Mesenchymal stem cell (in vitro differentiated cells and primary cell): ENCODE data around the gene CEMIP.
A peak's percentile ranks its signal among the peaks of the same experiment; 100 is the strongest.

ENCODE experiments used
- DNase-seq: peaks from one replicate; pipeline ENCODE4 v3.0.0-alpha.2; 2013
- H2AFZ ChIP-seq: one replicate; pipeline ENCODE4 v1.6.1; 2013; ENCODE audit warnings: low read depth, mild to moderate bottlenecking, control low read depth, inconsistent platforms, low read length, moderate library complexity
- H2AK5ac ChIP-seq: 2 replicates; pipeline ENCODE4 v1.6.1; 2013; ENCODE audit warnings: low read length, moderate library complexity, mild to moderate bottlenecking, inconsistent platforms; ENCODE audit not compliant: severe bottlenecking
- H2BK120ac ChIP-seq: one replicate; pipeline ENCODE4 v1.6.1; 2013; ENCODE audit warnings: low read depth, mild to moderate bottlenecking, inconsistent platforms, low read length, moderate library complexity
- H2BK12ac ChIP-seq, 2 experiments: one replicate each; pipeline ENCODE4 v1.6.1; 2013; ENCODE audit warnings: inconsistent platforms in 2 of 2, low read length in 2 of 2, mild to moderate bottlenecking in 2 of 2, moderate library complexity in 2 of 2, control low read depth in 1 of 2
- H2BK15ac ChIP-seq: one replicate; pipeline ENCODE4 v1.6.1; 2013; ENCODE audit warnings: mild to moderate bottlenecking, low read depth, inconsistent platforms; ENCODE audit not compliant: poor library complexity, severe bottlenecking
- H2BK5ac ChIP-seq: 2 replicates; pipeline ENCODE4 v1.6.1; 2013; ENCODE audit warnings: low read depth, mild to moderate bottlenecking, low read length, control low read depth, inconsistent platforms; ENCODE audit not compliant: poor library complexity, severe bottlenecking
- H3K14ac ChIP-seq, 2 experiments: one replicate each; pipeline ENCODE4 v1.6.1; 2013; ENCODE audit warnings: inconsistent platforms in 2 of 2, low read length in 2 of 2, control low read depth in 1 of 2, mild to moderate bottlenecking in 1 of 2, moderate library complexity in 1 of 2
- H3K18ac ChIP-seq, 2 experiments: one replicate each; pipeline ENCODE4 v1.6.1; 2013; ENCODE audit warnings: inconsistent platforms in 2 of 2, low read length in 2 of 2, control low read depth in 1 of 2, low read depth in 1 of 2, mild to moderate bottlenecking in 1 of 2
- H3K23ac ChIP-seq, 2 experiments: one replicate each; pipeline ENCODE4 v1.6.1; 2013; ENCODE audit warnings: inconsistent platforms in 2 of 2, low read length in 2 of 2, mild to moderate bottlenecking in 2 of 2, moderate library complexity in 2 of 2, control low read depth in 1 of 2
- H3K27ac ChIP-seq: 2 replicates; pipeline ENCODE4 v1.5.1; 2013; ENCODE audit warnings: mild to moderate bottlenecking, moderate library complexity, low read length, control low read depth, inconsistent platforms; ENCODE audit not compliant: poor library complexity, severe bottlenecking
- H3K27me3 ChIP-seq, 2 experiments: 2 replicates each; pipeline versions ENCODE4 v1.6.1 to v1.7.0; 2013; ENCODE audit warnings: low read length in 2 of 2, mild to moderate bottlenecking in 2 of 2, moderate library complexity in 2 of 2, control low read depth in 1 of 2, inconsistent platforms in 1 of 2; ENCODE audit not compliant: control insufficient read depth in 1 of 2, insufficient read depth in 1 of 2
- H3K36me3 ChIP-seq, 2 experiments: 2 replicates each; pipeline versions ENCODE4 v1.6.1 to v1.7.0; 2013; ENCODE audit warnings: low read length in 2 of 2, control low read depth in 1 of 2, inconsistent platforms in 1 of 2, low read depth in 1 of 2, mild to moderate bottlenecking in 1 of 2; ENCODE audit not compliant: insufficient read depth in 2 of 2, control insufficient read depth in 1 of 2
- H3K4ac ChIP-seq, 2 experiments: one replicate each; pipeline ENCODE4 v1.6.1; 2013; ENCODE audit warnings: inconsistent platforms in 2 of 2, low read length in 2 of 2, mild to moderate bottlenecking in 2 of 2, moderate library complexity in 2 of 2, control low read depth in 1 of 2, low read depth in 1 of 2
- H3K4me1 ChIP-seq: 2 replicates; pipeline ENCODE4 v1.6.1; 2013; ENCODE audit warnings: low read depth, low read length, control low read depth; ENCODE audit not compliant: control insufficient read depth, insufficient read depth
- H3K4me2 ChIP-seq: 2 replicates; pipeline ENCODE4 v1.6.1; 2013; ENCODE audit warnings: low read length, mild to moderate bottlenecking, inconsistent platforms; ENCODE audit not compliant: poor library complexity, severe bottlenecking
- H3K4me3 ChIP-seq, 2 experiments: 2 replicates each; pipeline versions ENCODE4 v1.5.1 to v1.7.0; 2013; ENCODE audit warnings: low read length in 2 of 2, mild to moderate bottlenecking in 2 of 2, control low read depth in 1 of 2, low read depth in 1 of 2; ENCODE audit not compliant: insufficient read depth in 1 of 2
- H3K79me1 ChIP-seq: replicated peaks from 2 replicates; pipeline ENCODE4 v1.6.1; 2013; ENCODE audit warnings: mild to moderate bottlenecking, control low read depth, low read length, inconsistent platforms; ENCODE audit not compliant: poor library complexity, severe bottlenecking
- H3K9ac ChIP-seq: 2 replicates; pipeline ENCODE4 v1.7.0; 2013; ENCODE audit warnings: mild to moderate bottlenecking, low read length, moderate library complexity
- H3K9me3 ChIP-seq: 2 replicates; pipeline ENCODE4 v1.7.0; 2013; ENCODE audit warnings: mild to moderate bottlenecking, low read length; ENCODE audit not compliant: control insufficient read depth
- H4K8ac ChIP-seq: one replicate; pipeline ENCODE4 v1.6.1; 2013; ENCODE audit warnings: inconsistent platforms, mild to moderate bottlenecking, low read length, moderate library complexity
- H4K91ac ChIP-seq: one replicate; pipeline ENCODE4 v1.6.1; 2013; ENCODE audit warnings: mild to moderate bottlenecking, low read length, inconsistent platforms
- WGBS: methylation state at CpG from one replicate; pipeline ENCODE4 v1.1.7; 2013; ENCODE audit warnings: mixed read lengths; 5-methylcytosine and 5-hydroxymethylcytosine counted together

Gene CEMIP

DNA sequence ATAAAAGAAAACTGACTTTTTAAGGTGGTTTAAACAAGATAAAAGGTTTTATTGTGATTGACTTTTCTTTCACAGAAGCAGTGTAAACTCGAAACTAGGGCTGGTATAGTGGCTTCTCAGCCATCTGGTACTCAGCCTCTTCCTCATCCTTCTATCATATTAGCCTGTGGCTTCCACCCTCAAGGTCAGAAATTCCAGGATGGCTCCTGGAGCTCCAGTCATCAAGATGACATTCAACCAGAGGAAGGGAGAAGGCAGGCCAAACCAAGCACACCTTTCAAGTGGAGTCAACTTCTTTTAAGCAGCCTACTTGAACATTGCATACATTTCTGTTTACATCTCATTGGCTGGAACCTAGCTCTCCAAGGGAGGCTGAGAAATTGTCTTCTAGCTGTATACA lies 211.8 kb downstream of the CEMIP start:
- H2BK120ac ChIP-seq, result no peak overlapping the region
- H4K91ac ChIP-seq, result no peak overlapping the region
- no peak overlapping the region for H3K4me2 ChIP-seq
- WGBS, result 92% methylated on average over 1 of the region's 1 CpG
- no peak overlapping the region for H3K18ac ChIP-seq
- no peak overlapping the region for H2AFZ ChIP-seq
- H3K36me3 ChIP-seq, result peaks cover 0 to 4% of the 10 kb centered on the region in 2 experiments
- H3K4ac ChIP-seq, result no peak overlapping the region
- peak overlapping the region in 1 of 2 experiments; percentile 77 for H3K4me3 ChIP-seq
- H3K27me3 ChIP-seq, result no peaks in the 10 kb centered on the region
- no peak overlapping the region for H3K14ac ChIP-seq
- H3K79me1 ChIP-seq, result peaks cover 3% of the 10 kb centered on the region
- no peak overlapping the region for H2BK5ac ChIP-seq
- H3K9me3 ChIP-seq, result no peaks in the 10 kb centered on the region
- no peak overlapping the region for H2BK12ac ChIP-seq
- no peak overlapping the region for H2BK15ac ChIP-seq
- no peak overlapping the region for H3K27ac ChIP-seq
- H3K9ac ChIP-seq, result peak overlapping the region; percentile 96
- DNase-seq, result no peak
- H4K8ac ChIP-seq, result no peak overlapping the region
- no peak overlapping the region for H2AK5ac ChIP-seq
- H3K23ac ChIP-seq, result no peak overlapping the region
- no peaks in the 10 kb centered on the region for H3K4me1 ChIP-seq

DNA sequence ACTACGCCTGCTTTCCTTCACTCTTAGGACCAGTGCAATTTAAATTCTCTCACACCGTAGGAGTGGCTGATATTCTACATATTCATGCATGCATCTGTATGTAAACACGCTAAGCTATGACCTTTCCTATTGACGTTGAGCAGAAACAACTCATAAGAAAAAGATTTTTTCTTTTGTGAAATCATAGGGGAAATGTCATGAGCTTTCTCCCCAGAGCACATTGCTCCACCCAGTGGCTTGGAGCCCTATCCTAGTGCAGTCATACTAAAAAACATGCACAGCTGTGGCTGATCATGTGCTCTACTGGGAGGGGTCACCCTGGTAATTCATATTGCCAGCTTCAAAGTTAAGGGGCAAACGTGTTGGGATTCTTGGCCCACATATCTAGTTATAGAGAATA lies 212.3 kb downstream of the CEMIP start:
- peak; percentile 38 for DNase-seq
- no peak overlapping the region for H3K27ac ChIP-seq
- no peak overlapping the region for H2AFZ ChIP-seq
- H3K9me3 ChIP-seq, result no peaks in the 10 kb centered on the region
- H3K79me1 ChIP-seq, result peaks cover 3% of the 10 kb centered on the region
- no peaks in the 10 kb centered on the region for H3K4me1 ChIP-seq
- H3K14ac ChIP-seq, result no peak overlapping the region
- peak overlapping the region in 1 of 2 experiments; percentile 15 for H3K4me3 ChIP-seq
- H2BK15ac ChIP-seq, result no peak overlapping the region
- 77% methylated on average over 2 of the region's 5 CpGs for WGBS
- H4K8ac ChIP-seq, result no peak overlapping the region
- H3K18ac ChIP-seq, result no peak overlapping the region
- H2AK5ac ChIP-seq, result no peak overlapping the region
- H3K36me3 ChIP-seq, result peaks cover 0 to 4% of the 10 kb centered on the region in 2 experiments
- peak overlapping the region; percentile 96 for H3K9ac ChIP-seq
- no peak overlapping the region for H2BK12ac ChIP-seq
- H3K23ac ChIP-seq, result no peak overlapping the region
- H3K27me3 ChIP-seq, result no peaks in the 10 kb centered on the region
- no peak overlapping the region for H2BK120ac ChIP-seq
- H3K4ac ChIP-seq, result no peak overlapping the region
- H4K91ac ChIP-seq, result no peak overlapping the region
- no peak overlapping the region for H2BK5ac ChIP-seq
- H3K4me2 ChIP-seq, result no peak overlapping the region

DNA sequence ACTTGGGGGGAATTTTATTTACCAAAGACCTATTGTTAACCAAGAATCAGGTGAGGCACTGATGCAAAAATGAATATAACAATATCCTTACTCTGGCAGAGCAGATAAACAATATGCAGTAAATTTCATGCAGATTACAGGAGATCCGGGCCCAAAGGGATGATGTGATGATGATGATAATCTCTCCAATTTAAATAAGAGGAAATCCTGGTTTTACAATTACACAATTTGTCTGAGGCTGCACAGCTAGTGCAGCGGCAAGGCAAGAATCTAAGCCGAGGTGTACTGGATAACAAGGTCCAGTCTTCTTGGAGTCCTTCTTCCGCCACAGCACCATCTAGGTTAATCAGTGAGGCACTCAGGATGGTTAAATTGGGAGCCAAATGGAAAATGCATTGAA lies 212.8 kb downstream of the CEMIP start:
- Histone ChIP-seq H3K4ac (no peak overlapping the region), H3K4me1 (no peaks in the 10 kb centered on the region), H3K18ac (no peak overlapping the region), H2AK5ac (no peak overlapping the region), H3K79me1 (peaks cover 3% of the 10 kb centered on the region), H3K27ac (no peak overlapping the region), H3K9ac (peak overlapping the region; percentile 76), H3K14ac (no peak overlapping the region), H3K23ac (no peak overlapping the region), H2BK12ac (no peak overlapping the region), H3K4me3 (no peak overlapping the region), H4K8ac (no peak overlapping the region), H4K91ac (no peak overlapping the region), H3K9me3 (peaks cover 1% of the 10 kb centered on the region), H2BK5ac (no peak overlapping the region), H3K4me2 (no peak overlapping the region), H2BK120ac (no peak overlapping the region), H2BK15ac (no peak overlapping the region), H2AFZ (no peak overlapping the region), H3K27me3 (no peaks in the 10 kb centered on the region), H3K36me3 (peaks cover 0 to 2% of the 10 kb centered on the region in 2 experiments)
- WGBS, result 93% methylated on average over 3 of the region's 4 CpGs
- DNase-seq, result no peak

DNA sequence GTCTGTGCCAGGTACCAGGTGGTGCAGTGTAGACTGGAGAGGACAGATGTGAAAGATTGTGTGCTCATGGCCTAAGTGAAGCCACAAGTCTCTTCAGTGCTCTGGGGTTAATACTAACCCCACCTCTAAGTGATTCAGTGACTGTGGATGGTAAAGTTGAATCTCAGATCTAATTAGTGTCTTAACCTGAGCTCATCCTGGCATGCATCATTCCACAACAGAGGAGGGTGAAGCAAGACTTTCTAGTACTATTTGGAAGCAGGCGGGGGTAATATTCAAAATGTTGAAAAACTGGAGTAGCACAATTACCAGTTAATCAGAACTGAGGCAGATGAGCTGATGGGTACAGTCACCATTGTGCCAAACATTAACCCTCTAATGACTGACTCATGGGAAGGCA lies 213.3 kb downstream of the CEMIP start:
- Histone ChIP-seq H3K27ac (no peak overlapping the region), H3K9me3 (peaks cover 2% of the 10 kb centered on the region), H3K27me3 (no peaks in the 10 kb centered on the region), H3K18ac (no peak overlapping the region), H4K91ac (no peak overlapping the region), H3K4me3 (no peak overlapping the region), H3K79me1 (peaks cover 3% of the 10 kb centered on the region), H2BK15ac (no peak overlapping the region), H3K9ac (peak overlapping the region; percentile 76), H3K4ac (no peak overlapping the region), H3K4me2 (no peak overlapping the region), H2BK12ac (no peak overlapping the region), H2BK5ac (no peak overlapping the region), H2BK120ac (no peak overlapping the region), H3K4me1 (no peaks in the 10 kb centered on the region), H2AK5ac (no peak overlapping the region), H2AFZ (no peak overlapping the region), H3K14ac (no peak overlapping the region), H3K23ac (no peak overlapping the region), H3K36me3 (no peaks in the 10 kb centered on the region), H4K8ac (no peak overlapping the region)
- DNase-seq, result no peak
- 94% methylated on average over 1 of the region's 1 CpG for WGBS
